ENCODE results near the gene KLHL2.

- TF ChIP-seq CTCF (IDR thresholded peaks at IDR 0.05; ENCODE audit: poor library complexity), result no peak
- TF ChIP-seq EZH2phosphoT487 (IDR thresholded peaks at IDR 0.05; ENCODE audit: low read depth, severe bottlenecking, unreplicated experiment), result no peak
- no peak for TF ChIP-seq EZH2 (IDR thresholded peaks at IDR 0.05; ENCODE audit: borderline replicate concordance)
These were observed 159.7 kb downstream of the KLHL2 start for GRCh38 chr4:165367040-165367439.
